HCT116 (cell line): ENCODE data around the gene HEG1. TPM values are rescaled to one million over a fixed set of nuclear protein-coding genes. Genes with fewer than 3 reads are reported as not detected.

Experiments used
- ATAC-seq: fragments of 200-7000 bp; cut with Tn5 transposase; 2 replicates; pipeline ENCODE4 v1.9.1; 2020; ENCODE audit warnings: mild to moderate bottlenecking, moderate library complexity
- BruUV-seq: library from RNA; stranded (reverse); fragments of 400-500 nt; replicated peaks from 2 replicates; lab custom pipeline; 2021; lab: Mats Ljungman, UMichigan
- CTCF ChIA-PET: fragments of 300-600 bp; sonication (Branson Sonifier 250); formaldehyde crosslinking; loops from one replicate; lab custom pipeline; 2021; ENCODE audit warnings: antibody characterized with exemption; lab: Charles Lee
- POLR2A ChIA-PET: fragments of 300-600, 350-600 bp; sonication (Branson Sonifier 250); formaldehyde crosslinking; loops from one replicate; lab custom pipeline; 2021; ENCODE audit warnings: antibody characterized with exemption; lab: Charles Lee
- RAD21 ChIA-PET, 2 experiments: fragments of 300-600 bp; sonication (Branson Sonifier 250); formaldehyde crosslinking; loops; one replicate each; lab custom pipeline; 2023; ENCODE audit warnings: low total read pairs in 2 of 2; ENCODE audit not compliant: uncharacterized antibody in 2 of 2, unreplicated experiment in 2 of 2, low non-redundant PET in 1 of 2; lab: Charles Lee
- DNase-seq: peaks from one replicate; pipeline ENCODE4 v3.0.0-alpha.2; 2010; ENCODE audit warnings: low read depth, low spot score
- H2AFZ ChIP-seq: fragments of 200-600 bp; shearing (Covaris generic), sonication (generic); 2 replicates; pipeline ENCODE4 v1.6.1; 2017; ENCODE audit warnings: low read depth, mixed run types, mixed read lengths, antibody characterized with exemption, low read length; ENCODE audit not compliant: poor library complexity, severe bottlenecking
- H3K27ac ChIP-seq: 2 replicates; pipeline ENCODE4 v1.5.1; 2012; ENCODE audit warnings: low read depth, low read length
- H3K27me3 ChIP-seq: fragments of 200-600 bp; sonication (generic); 2 replicates; pipeline ENCODE4 v1.6.1; 2016; ENCODE audit warnings: mixed run types, low read length, mixed read lengths; ENCODE audit not compliant: insufficient read depth
- H3K36me3 ChIP-seq, 2 experiments: fragments of 200-500 bp in 1 of 2; fragments of 200-600 bp in 1 of 2; sonication (Bioruptor generic) in 1 of 2; sonication (generic) in 1 of 2; 2 replicates each; pipeline versions ENCODE4 v1.5.1 to v1.6.1; 2014 to 2016; ENCODE audit warnings: low read length in 2 of 2, inconsistent platforms in 1 of 2, mixed read lengths in 1 of 2, mixed run types in 1 of 2; ENCODE audit not compliant: insufficient read depth in 2 of 2, control insufficient read depth in 1 of 2
- H3K4me1 ChIP-seq, 2 experiments: fragments of 200-600 bp in 1 of 2; sonication (generic) in 1 of 2; 2 replicates each; pipeline versions ENCODE4 v1.5.1 to v1.6.1; 2012 to 2017; ENCODE audit warnings: low read length in 2 of 2, inconsistent platforms in 1 of 2, mild to moderate bottlenecking in 1 of 2, mixed read lengths in 1 of 2, mixed run types in 1 of 2, moderate library complexity in 1 of 2; ENCODE audit not compliant: insufficient read depth in 2 of 2, control insufficient read depth in 1 of 2
- H3K4me2 ChIP-seq: fragments of 200-600 bp; sonication (generic); 2 replicates; pipeline ENCODE4 v1.6.1; 2017; ENCODE audit warnings: mixed run types, low read length, mixed read lengths
- H3K4me3 ChIP-seq, 2 experiments: fragments of 200-600 bp in 1 of 2; sonication (generic) in 1 of 2; replicated peaks in 1 of 2; 2 replicates each; pipeline ENCODE4 v1.5.1; 2011 to 2016; ENCODE audit warnings: low read length in 2 of 2, control low read depth in 1 of 2, low read depth in 1 of 2, mild to moderate bottlenecking in 1 of 2, mixed read lengths in 1 of 2, mixed run types in 1 of 2
- H3K79me2 ChIP-seq: fragments of 200-600 bp; sonication (generic); 2 replicates; pipeline ENCODE4 v1.6.1; 2017; ENCODE audit warnings: mild to moderate bottlenecking, mixed run types, low read length, moderate library complexity, mixed read lengths; ENCODE audit not compliant: insufficient read depth
- H3K9ac ChIP-seq: fragments of 200-600 bp; sonication (generic); 2 replicates; pipeline ENCODE4 v1.6.1; 2016; ENCODE audit warnings: low read length, mixed read lengths
- H3K9me2 ChIP-seq: fragments of 200-600 bp; sonication (generic), shearing (Covaris generic); 2 replicates; pipeline ENCODE4 v1.6.1; 2017; ENCODE audit warnings: mixed run types, mild to moderate bottlenecking, moderate library complexity; ENCODE audit not compliant: insufficient read depth
- H3K9me3 ChIP-seq, 2 experiments: fragments of 200-500 bp in 1 of 2; fragments of 200-600 bp in 1 of 2; sonication (Bioruptor generic) in 1 of 2; sonication (generic) in 1 of 2; 2 replicates each; pipeline ENCODE4 v1.6.1; 2014 to 2017; ENCODE audit warnings: low read length in 2 of 2, mixed read lengths in 2 of 2, inconsistent platforms in 1 of 2, low read depth in 1 of 2, mild to moderate bottlenecking in 1 of 2, mixed run types in 1 of 2, moderate library complexity in 1 of 2; ENCODE audit not compliant: control insufficient read depth in 1 of 2, insufficient read depth in 1 of 2
- H4K20me1 ChIP-seq: fragments of 200-600 bp; sonication (generic), shearing (Covaris generic); 2 replicates; pipeline ENCODE4 v1.6.1; 2017; ENCODE audit warnings: mixed run types, mild to moderate bottlenecking, moderate library complexity; ENCODE audit not compliant: insufficient read depth
- CEBPB ChIP-seq: IDR thresholded peaks from 2 replicates; pipeline ENCODE4 v1.6.1; 2012; ENCODE audit warnings: low read depth
- CTCF ChIP-seq, 3 experiments: fragments of 200-600 bp in 1 of 3; sonication (generic) in 1 of 3; IDR thresholded peaks in 2 of 3; conservative IDR thresholded peaks in 1 of 3; 2 replicates each; pipeline ENCODE4 v1.5.1; 2012 to 2017; ENCODE audit warnings: low read depth in 2 of 3, low read length in 2 of 3, antibody characterized with exemption in 1 of 3, borderline replicate concordance in 1 of 3, control low read depth in 1 of 3, mild to moderate bottlenecking in 1 of 3, mixed read lengths in 1 of 3, mixed run types in 1 of 3, moderate library complexity in 1 of 3; ENCODE audit not compliant: insufficient read depth in 1 of 3
- EGR1 ChIP-seq: IDR thresholded peaks from 2 replicates; pipeline ENCODE4 v1.6.1; 2012; ENCODE audit warnings: low read depth
- ELF1 ChIP-seq: IDR thresholded peaks from 2 replicates; pipeline ENCODE4 v1.6.1; 2012; ENCODE audit warnings: low read depth, borderline replicate concordance
- EZH2 ChIP-seq: fragments of 200-600 bp; sonication (generic); IDR thresholded peaks from 2 replicates; pipeline ENCODE4 v1.6.1; 2017; ENCODE audit warnings: antibody characterized with exemption, mixed run types
- EZH2phosphoT487 ChIP-seq: fragments of 200-600 bp; IDR thresholded peaks from 2 replicates; pipeline ENCODE4 v1.6.1; 2018; ENCODE audit warnings: antibody characterized with exemption, borderline replicate concordance
- FOSL1 ChIP-seq: IDR thresholded peaks from 2 replicates; pipeline ENCODE4 v1.6.1; 2012; ENCODE audit warnings: low read depth
- MAX ChIP-seq: IDR thresholded peaks from 2 replicates; pipeline ENCODE4 v1.6.1; 2012
- POLR2A ChIP-seq: IDR thresholded peaks from 2 replicates; pipeline ENCODE4 v1.7.0; 2011; ENCODE audit warnings: borderline replicate concordance; ENCODE audit not compliant: insufficient read depth, insufficient read length; ENCODE audit errors: extremely low read depth
- POLR2AphosphoS5 ChIP-seq: IDR thresholded peaks from 2 replicates; pipeline ENCODE4 v1.6.1; 2011; ENCODE audit warnings: mild to moderate bottlenecking, low read depth, low read length, moderate library complexity
- RAD21 ChIP-seq: IDR thresholded peaks from 2 replicates; pipeline ENCODE4 v1.6.1; 2012; ENCODE audit warnings: low read depth, mild to moderate bottlenecking
- SIN3A ChIP-seq: IDR thresholded peaks from 2 replicates; pipeline ENCODE4 v1.6.1; 2012; ENCODE audit warnings: low read depth
- SP1 ChIP-seq: IDR thresholded peaks from 2 replicates; pipeline ENCODE4 v1.6.1; 2012; ENCODE audit warnings: low read depth
- SRF ChIP-seq: IDR thresholded peaks from 2 replicates; pipeline ENCODE4 v1.6.1; 2012; ENCODE audit warnings: low read depth
- TCF7L2 ChIP-seq: IDR thresholded peaks from 2 replicates; pipeline ENCODE4 v1.7.0; 2011; ENCODE audit warnings: borderline replicate concordance, inconsistent platforms; ENCODE audit not compliant: insufficient read depth, insufficient read length; ENCODE audit errors: extremely low read depth
- YY1 ChIP-seq: IDR thresholded peaks from 2 replicates; pipeline ENCODE4 v1.6.1; 2011; ENCODE audit warnings: low read length, low read depth, moderate library complexity, mild to moderate bottlenecking; ENCODE audit not compliant: insufficient replicate concordance; ENCODE audit errors: extremely low read depth
- ZNF274 ChIP-seq: fragments of 200-500 bp; sonication (Bioruptor generic); IDR thresholded peaks from 2 replicates; pipeline ENCODE4 v1.6.1; 2014; ENCODE audit warnings: mild to moderate bottlenecking, low read depth, low read length, inconsistent platforms
- intact Hi-C: fragments of 100-400 bp; cut with micrococcal nuclease; formaldehyde crosslinking; loops from 2 replicates; pipeline ENCODE4 v1.10.0; 2022
- total RNA-seq: library from RNA; stranded (reverse); gene quantifications from one replicate; pipeline ENCODE4 v1.2.1, GENCODE V29; 2021; ENCODE audit not compliant: unreplicated experiment
- TF ChIP-seq, protein P1 (sequence below): IDR thresholded peaks from 2 replicates; pipeline ENCODE4 v1.6.1; 2012

The HEG1 gene
- total RNA-seq, 1 experiment from 2014 or later = 2.6 TPM

DNA sequence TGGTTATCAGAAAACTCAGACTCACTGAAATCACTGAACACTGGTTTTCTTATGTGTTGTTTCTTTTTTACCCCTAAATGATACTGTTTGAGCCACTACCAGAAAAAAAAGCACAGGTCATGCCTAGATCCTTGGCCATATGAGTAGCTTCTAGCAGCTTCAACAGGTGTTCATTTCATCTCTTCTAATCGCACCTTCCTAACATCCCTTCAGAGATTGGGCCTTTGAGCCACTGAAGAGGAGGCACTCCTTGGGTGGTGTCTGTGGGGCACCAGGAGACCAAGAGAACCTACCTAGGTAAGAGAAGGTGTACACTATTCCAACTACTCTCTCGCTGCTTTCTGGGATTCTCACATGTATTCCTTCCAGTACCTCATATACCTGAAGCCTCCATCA, 2.5 kb downstream of the HEG1 start (continued):
- no peak for TF ChIP-seq POLR2AphosphoS5
- TF ChIP-seq RAD21 = no peak
- TF ChIP-seq ELF1 = no peak
- TF ChIP-seq SRF = no peak
- TF ChIP-seq EZH2phosphoT487 = no peak
- TF ChIP-seq CTCF (IDR thresholded peaks at IDR 0.05 in 2 of 3, conservative IDR thresholded peaks at IDR 0.05 in 1 of 3; ENCODE audit: borderline replicate concordance in 1 of 3, insufficient read depth in 1 of 3, low read depth in 2 of 3, low read length in 2 of 3) = no peak
- no peak for TF ChIP-seq EZH2
- TF ChIP-seq MAX = no peak

- Histone ChIP-seq H3K4me1 (peaks cover 12 to 31% of the 10 kb centered on the region in 2 experiments; a peak in 3 of 4 replicates), H3K4me2 (no peak overlapping the region), H3K27me3 (peaks cover 5% of the 10 kb centered on the region; the same call in 1 of the 2 replicates), H3K9me2 (no peaks in the 10 kb centered on the region), H2AFZ (no peak overlapping the region), H3K36me3 (no peaks in the 10 kb centered on the region), H3K9ac (no peak overlapping the region), H3K79me2 (no peaks in the 10 kb centered on the region), H3K4me3 (no peak overlapping the region), H4K20me1 (no peaks in the 10 kb centered on the region), H3K27ac (no peak overlapping the region), H3K9me3 (no peaks in the 10 kb centered on the region)
- ATAC-seq (no peak), DNase-seq (no peak)
- ChIA-PET CTCF (no interaction called here), POLR2A (no interaction called here), RAD21 (no interaction called here)
- TF ChIP-seq EGR1 (no peak), EZH2 (no peak), SP1 (no peak), EZH2phosphoT487 (no peak), YY1 (no peak), SRF (no peak), CTCF (IDR thresholded peaks at IDR 0.05 in 2 of 3, conservative IDR thresholded peaks at IDR 0.05 in 1 of 3; ENCODE audit: borderline replicate concordance in 1 of 3, insufficient read depth in 1 of 3, low read depth in 2 of 3, low read length in 2 of 3) (no peak), TCF7L2 (no peak), RAD21 (no peak), ZNF274 (no peak), ELF1 (no peak), CEBPB (no peak), POLR2A (no peak), SIN3A (no peak), FOSL1 (no peak)
- TF ChIP-seq, protein P1, sequence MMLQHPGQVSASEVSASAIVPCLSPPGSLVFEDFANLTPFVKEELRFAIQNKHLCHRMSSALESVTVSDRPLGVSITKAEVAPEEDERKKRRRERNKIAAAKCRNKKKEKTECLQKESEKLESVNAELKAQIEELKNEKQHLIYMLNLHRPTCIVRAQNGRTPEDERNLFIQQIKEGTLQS = no peak
- BruUV-seq = no TSS peak
- intact Hi-C loops = no loop called here
Measured at GRCh38 chr3:125052624-125053303, 3.0 kb downstream of the HEG1 start.
